Activated CD4-positive, alpha-beta T cell treated with anti-CD3 and anti-CD28 coated beads, Interleukin-2, amount 50 U/mL, for 48 hours (primary cell): ENCODE data around the gene ZNF579.
"Not testable (repeated sequence)": the region's sequence is repeated elsewhere in the genome, so short reads cannot be mapped to it uniquely, and the experiment has no call there.

Experiments used
- DNase-seq, 2 experiments: peaks; one replicate each; pipeline ENCODE4 v3.0.0-alpha.2; 2020

ZNF579 gene

DNA sequence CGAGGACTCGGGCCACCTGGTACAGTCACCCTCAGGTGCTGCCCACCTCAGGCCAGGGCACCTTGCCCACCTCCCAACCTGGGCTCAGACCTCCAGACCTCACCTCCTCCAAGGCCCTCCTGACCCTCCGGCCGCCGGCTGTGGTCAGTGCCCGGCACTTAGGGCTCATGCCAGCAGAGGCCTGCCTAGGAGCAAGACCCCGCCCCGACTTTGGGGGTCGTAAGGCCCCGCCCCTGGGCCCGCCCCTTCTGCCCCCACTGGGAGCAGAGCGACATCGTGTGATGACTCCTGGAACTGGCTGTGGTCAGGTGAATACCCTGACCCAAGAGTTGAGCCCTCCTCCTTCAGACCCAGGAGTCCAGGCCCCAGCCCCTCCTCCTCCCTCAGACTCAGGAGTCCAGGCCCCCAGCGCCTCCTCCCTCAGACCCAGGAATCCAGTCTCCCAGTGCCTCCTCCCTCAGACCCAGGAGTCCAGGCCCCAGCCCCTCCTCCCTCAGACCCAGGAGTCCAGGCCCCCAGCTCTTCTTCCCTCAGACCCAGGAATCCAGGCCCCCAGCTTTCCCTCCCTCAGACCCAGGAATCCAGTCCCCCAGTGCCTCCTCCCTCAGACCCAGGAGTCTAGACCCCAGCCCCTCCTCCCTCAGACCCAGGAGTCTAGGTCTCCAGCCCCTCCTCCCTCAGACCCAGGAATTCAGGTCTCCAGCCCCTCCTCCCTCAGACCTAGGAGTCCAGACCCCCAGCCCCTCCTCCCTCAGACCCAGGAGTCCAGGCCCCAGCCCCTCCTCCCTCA, 43.5 kb downstream of the ZNF579 start, which contains the start of gene SBK2:
Gene SBK2, minus strand, starts transcription at position 183 of the 790 bp plus-strand sequence. CDS start 839 bp downstream, outside the sequence.
- peak in 1 of 2 experiments; percentile 6 for DNase-seq

DNA sequence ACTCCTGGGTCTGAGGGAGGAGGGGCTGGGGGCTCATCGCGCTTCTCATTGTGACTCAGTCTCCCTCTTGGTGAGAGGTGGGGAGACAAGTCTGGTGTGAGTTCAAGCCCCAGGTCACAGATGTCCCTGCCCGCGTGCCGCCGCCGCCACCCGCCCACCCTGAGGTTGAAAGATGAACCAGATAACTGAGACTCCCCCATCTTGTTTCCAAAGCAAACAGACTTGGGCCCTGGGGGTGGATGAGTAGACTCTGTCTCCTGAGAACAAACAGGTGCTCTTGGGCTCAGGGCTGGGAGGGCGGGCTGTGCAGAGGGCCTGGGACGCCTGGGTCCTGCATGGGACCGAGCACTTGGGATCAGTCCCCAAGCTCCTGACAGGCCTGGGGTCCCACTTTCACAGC, 44.3 kb downstream of the ZNF579 start:
- DNase-seq: no peak

DNA sequence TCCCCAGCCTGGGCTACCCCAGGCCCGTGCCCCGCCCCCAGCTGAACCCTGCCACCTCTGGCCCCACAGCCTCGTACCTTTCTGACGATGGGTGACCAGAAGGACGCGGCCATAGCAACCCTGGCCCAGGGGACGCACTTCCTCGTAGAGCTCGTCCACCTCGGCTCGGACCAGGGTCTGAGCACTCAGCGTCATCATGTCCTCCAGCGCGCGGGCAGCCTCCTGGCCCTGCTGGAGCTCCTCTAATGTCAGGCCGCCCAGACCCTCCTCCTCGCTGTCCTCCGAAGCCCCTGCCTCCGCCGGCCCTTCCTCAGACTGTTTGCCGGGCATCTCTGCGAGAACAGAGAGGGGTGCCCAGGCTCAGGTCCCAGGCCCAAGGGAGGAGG, 44.7 kb downstream of the ZNF579 start:
- no peak for DNase-seq

DNA sequence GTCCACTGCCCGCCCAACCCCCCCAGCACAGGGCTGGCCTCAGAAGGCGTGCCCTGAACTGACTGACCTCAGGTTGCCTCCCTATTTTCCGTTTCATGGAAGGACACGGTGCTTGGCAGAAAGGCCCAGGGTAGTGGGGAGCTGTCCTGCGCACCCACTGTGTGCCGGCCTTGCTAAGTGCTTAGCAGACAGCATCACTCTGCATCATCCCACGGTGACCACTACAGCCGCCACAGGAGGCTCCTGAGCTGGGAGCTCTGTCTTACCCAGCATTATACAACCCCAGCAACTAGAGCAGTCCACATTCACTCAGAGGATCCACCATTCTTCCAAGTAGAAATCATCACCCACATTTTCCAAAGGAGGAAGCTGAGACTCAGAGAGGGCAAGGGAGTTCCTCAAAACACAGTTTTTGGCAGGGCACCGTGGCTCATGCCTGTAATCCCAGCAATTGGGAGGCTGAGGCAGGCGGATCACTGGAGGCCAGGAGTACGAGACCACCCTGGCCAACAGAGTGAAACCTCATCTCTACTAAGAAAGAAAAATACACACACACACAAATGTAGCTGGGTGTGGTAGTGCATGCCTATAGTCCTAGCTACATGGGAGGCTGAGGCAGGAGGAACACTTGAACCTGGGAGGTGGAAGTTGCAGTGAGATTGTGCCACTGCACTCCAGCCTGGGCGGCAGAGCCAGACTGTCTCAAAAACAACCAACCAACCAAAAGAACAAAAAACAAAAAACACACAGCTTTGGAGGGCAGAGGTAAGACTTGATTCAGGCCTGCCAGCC, 45.3 kb downstream of the ZNF579 start:
- DNase-seq: no peak

DNA sequence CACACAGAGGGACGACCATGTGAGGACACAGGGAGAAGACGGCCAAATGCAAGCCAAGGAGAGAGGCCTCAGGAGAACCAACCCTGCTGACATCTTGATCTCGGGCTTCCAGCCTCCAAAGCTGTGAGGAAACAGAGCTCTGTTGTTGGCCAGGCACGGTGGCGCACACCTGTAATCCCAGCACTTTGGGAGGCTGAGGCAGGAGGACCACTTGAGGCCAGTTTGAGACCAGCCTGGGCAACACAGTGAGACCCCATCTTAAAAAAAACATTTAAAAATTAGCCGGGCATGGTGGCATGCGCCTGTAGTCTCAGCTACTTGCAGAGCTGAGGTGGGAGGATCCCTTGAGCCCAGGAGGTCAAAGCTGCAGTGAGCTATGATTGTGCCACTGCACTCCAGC, 46.4 kb downstream of the ZNF579 start:
- DNase-seq: not testable (repeated sequence)

DNA sequence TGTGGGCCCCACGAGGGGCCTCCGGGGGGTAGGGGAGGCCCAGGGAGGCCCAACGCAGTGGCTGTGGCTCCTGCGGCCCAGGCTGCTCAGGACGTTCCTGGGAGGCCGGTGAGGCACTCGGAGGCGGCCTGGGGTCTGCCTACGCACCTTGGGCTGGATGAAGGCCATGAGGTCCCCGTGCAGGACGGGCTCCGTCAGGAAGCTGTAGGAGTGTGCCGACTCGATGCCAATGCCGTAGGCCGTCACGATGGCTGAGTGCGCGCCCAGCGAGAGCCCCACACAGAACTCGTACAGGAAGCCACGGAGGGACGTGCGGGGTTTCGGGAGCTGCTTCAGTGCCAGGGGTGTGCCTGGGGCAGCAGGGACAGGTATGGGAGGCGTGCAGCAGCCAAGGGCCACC, 49.7 kb downstream of the ZNF579 start:
- DNase-seq: no peak

DNA sequence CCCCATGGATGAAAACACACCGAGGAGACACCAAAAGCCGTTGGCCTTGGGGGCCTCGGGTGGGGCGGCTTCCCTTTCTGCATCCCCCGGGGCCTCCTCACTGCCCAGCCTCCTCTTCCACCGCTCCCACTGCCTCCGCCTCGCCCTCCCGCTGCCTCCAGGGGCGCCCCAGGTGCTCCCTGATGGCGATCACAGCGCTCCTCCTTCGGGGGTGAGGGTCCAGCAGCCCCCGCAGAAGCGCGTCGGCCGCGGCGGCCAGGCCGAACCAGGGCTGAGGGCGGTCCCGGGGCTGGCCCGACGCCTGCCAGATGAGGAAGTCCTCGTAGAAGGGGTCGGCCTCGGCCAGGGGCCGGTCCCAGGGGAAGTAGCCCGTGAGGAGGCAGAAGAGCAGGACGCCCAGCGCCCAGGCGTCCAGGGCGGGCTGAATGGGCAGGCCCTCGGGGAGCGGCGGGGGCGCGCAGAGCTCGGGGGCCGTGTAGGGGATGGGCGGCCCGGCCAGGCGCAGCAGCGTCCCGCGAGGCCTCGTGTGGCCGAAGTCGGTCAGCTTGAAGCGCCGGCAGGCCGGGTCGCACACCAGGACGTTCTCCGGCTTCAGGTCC, 50.9 kb downstream of the ZNF579 start:
- no peak for DNase-seq

DNA sequence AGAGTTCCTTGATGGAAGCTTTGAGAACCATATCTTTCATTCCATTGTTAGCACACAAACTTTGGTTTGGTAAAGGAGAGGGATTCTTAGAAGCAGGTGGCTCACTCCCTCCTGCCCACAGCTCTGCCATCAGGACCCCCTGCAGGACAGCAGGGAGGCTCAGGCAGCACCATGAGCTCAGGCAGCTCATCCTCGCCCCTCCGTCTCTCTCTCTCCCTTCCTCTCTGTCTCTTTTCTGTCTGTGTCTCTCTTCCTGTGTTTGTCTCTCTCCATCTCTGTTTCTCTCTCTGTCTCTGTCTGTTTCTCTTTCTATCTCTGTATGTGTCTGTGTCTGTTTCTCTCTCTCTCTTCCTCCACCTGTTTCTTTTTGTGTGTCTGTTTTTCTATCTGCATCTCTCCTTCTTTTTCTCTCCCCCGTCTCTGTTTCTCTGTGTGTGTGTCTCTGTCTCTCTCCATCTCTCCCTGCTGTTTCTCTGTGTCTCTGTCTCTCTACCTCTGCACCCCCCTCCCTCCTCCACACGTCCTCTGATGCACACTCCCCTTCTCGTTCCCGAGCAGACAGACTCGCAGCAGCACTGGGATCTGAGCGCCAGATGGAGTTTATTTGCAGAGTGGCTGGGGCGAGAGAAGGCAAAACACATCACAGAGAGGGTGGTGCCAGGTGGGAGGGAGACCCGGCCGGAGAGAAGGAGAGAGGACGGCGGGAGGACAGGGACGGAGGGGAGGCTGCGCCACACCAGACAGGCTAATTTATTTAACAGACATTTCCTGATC, 52.4 kb downstream of the ZNF579 start:
- no peak for DNase-seq

DNA sequence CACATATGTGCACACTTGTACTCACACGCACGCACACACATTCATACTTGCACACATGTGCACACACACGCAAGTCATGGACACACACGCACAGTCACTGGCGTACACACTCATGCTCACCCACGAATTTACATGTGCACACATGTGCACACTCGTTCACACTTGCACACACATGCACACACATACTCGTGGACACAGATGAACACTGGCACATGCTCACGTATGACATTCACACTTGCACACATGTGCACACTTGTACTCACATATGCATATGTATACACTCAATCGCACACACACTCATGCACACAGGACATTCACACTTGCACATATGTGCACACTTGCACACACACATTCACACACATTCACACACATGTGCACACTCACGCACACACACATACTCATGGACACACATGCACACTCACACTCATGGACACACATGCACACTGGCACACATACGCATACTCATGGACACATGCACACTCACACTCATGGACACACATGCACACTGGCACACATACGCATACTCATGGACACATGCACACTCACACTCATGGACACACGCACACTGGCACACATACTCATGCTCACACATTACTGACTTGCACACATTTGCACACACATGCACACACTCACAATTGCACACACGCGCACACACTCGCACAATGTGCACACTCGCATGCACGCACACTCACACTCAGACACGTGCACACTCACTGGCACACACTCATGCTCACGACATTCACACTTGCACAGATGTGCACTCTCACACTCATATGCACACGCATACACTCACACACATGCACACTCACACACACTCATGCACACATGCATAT, 53.2 kb downstream of the ZNF579 start:
- DNase-seq: no peak
